Kasumi-1 (cell line): ENCODE results near the gene SAP25.

Experiments used
- DNase-seq, 2 experiments: peaks; one replicate each; lab custom pipeline; 2025; lab: John Stamatoyannopoulos, UW

Gene SAP25

GRCh38 chr7:100573691-100574361 is at the start of gene SAP25:
TSS of gene SAP25 (minus strand) at chr7:100573900. CDS start at chr7:100573742, 158 bp downstream.
- DNase-seq, result no peak

- no peak for DNase-seq
Measured at GRCh38 chr7:100621554-100621953, 47.9 kb upstream of the SAP25 start.

DNA sequence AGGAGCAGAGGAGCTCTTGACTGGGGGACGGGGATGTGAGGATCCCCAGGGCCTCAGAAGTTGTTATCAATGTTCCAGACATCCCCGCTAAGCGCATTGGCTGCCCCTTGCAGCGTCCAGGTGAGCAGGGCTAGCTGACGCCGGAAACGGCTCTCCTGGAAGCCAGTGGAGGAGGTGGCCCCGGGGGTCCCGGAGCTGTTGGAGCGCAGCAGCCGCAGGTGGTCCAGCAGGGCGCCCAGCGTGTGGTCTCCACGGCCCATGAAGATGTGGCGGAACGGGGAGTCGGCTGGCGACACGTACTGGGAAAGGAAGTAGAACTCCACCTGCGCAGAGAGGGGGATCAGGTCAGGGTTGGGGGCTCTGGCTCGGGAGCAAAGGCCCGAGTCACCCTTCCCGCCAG is 47.1 kb upstream of the SAP25 start:
- no peak for DNase-seq

- no peak for DNase-seq
Measured at GRCh38 chr7:100620239-100620638, 46.5 kb upstream of the SAP25 start.

GRCh38 chr7:100614308-100614861 is 40.7 kb upstream of the SAP25 start:
- no peak for DNase-seq

DNA sequence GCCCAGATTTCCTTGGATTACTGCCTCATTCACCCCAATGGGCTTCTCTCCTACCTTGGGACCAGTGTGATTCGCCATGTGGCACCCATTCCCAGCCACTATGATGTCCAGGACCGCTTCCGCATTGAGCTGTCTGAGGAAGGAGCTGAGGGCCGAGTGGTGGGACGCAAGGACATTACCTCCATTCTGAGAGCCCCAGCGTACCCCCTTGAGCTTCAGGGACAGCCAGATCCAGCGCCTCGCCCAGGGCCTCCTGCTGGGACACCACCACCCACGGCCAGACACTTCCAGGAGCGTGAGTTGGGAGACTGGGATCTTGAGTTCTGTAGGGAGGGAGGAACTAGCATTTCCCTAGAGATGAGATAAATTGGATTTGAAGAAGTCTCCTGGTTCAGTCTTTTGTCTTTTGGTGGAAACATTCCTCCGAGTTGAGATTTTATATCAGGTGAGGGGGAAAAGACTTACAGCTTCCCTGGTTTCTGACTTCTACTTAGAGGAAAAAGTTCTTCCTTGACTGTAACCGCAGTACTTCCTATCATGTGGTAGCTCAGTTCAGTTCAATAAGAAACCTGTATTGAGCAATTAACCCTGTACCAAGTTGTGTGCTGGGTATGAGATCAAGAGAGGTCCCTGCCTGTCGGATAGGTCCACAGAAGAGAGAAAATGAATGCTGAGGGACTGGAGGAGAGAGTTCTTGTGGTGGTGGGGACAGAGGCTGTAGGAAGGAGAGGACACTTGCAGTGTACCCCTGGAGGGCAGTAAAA is 39.9 kb upstream of the SAP25 start:
- DNase-seq, result peak; percentile 52 to 53

- DNase-seq, result no peak
Measured at GRCh38 chr7:100612730-100613390, 39.2 kb upstream of the SAP25 start.

DNA sequence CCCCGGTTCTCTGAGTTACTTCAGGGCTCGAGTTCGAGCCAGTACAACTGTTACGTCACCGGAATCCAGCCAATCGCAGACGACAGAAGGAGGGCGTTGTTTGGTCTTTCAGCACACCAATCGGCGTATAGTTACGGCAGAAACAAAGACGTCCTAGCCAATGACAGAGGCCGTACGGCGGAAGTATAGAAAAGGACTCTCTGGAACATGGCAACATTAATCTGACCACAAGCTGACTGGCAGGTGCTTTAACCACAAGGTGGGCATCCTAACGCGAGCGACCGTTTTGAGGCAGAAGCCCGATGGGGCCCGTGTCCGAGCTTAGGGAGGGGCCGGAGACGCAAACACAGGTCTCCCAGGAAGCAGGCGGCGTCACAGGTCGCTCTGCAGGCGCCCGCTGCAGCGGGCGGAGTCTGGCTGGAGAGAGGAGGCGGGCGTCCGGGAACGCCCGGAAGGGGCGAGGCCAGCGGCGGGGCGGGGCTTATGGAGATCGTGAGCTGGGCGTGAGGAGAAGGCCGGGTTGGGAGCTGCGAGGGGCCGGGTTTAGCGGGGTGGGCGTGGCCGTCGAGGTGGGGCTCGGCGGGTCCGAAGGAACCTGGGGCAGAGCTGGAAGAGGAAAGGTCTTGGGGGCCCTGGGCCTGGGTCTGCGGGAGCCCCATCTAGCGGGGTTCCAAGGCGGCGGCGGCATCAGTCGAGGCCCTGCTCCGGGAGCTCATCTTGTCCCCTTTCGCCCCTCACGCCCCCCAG is 38.5 kb upstream of the SAP25 start, which contains the start of gene MOSPD3:
Gene MOSPD3 (plus strand): TSS at position 558 of the 747 bp plus-strand sequence. CDS start 252 bp downstream, outside the sequence.
- DNase-seq, result peak; percentile 99

GRCh38 chr7:100609958-100610357 is 36.3 kb upstream of the SAP25 start:
- DNase-seq, result no peak

GRCh38 chr7:100607111-100607510 is 33.4 kb upstream of the SAP25 start:
- DNase-seq, result no peak

GRCh38 chr7:100606313-100606712 is 32.6 kb upstream of the SAP25 start:
- DNase-seq, result no peak

DNA sequence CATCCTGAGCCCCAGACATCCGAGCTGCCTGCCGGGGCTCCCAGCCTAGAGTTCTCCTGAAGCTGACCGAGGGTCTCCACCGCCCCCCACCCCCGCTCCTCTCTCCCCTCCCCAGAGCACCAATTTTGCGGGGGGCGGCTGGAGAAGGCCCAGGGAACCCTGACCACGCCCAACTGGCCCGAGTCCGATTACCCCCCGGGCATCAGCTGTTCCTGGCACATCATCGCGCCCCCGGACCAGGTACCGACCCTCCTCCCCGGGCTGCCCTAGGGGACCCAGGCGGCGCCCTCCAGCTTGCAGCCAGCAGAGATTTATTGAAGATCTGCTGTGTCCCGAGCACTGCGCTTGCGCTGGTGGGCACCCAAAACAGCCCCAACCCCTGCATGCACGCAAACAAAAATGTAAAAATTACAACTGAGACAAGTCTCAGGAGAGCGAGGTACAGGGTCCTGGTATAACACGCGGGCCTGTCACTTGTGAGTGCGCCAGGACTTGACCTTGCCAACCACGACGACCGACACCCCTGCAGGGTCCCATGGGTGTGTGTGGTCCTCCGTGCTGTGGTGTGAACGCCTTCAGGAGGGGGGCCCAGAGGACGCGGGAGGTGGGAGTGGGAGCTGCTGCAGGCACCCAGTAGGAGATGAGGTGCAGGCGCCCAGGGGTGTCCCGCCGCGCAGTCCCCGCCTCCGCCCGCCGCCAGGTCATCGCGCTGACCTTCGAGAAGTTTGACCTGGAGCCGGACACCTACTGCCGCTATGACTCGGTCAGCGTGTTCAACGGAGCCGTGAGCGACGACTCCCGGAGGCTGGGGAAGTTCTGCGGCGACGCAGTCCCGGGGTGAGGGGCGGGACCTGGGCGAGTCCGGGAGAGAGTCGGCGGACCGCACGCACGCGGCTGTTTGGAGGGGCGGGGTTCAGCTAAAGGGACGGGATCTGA is 31.5 kb upstream of the SAP25 start:
- peak in 1 of 2 experiments; percentile 3 for DNase-seq

DNA sequence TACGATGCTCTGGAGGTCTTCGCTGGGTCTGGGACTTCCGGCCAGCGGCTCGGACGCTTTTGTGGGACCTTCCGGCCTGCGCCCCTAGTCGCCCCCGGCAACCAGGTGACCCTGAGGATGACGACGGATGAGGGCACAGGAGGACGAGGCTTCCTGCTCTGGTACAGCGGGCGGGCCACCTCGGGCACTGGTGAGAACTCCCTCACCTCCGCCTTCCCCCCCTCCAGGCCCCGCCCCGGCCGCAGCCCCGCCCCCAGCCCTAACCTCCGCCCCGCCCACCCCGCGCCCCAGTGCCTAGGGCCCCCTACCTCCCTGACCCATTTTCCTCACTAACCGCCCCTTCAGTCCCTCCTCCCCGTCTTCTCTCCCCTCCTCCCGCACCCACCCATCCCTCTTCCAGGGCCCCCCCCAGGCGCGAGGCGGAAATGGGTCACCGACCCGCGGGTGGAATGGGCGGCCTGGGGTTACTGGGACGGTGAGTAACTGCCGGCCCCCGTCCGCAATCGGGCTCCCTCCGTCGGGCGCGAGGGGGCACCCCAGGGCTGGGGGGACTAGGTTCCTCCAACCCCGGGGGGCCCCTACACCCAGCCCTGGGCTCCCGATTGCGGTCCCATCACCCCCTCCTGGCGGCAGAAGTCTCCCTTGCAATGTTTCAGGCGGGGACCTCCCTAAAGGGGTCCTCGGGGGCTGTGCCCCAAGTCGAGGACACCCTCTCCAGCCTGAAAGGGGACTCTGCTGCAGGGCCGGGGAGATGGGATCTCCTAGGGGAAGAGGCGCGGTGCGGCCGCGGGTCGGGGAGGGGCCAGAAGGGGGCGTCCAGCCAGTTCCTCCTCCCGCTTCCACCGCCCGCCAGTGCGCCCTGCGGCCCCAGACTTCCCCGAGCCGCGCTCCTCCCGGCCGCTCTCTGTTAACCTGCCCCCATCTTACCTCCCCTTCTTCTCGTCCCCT is 30.6 kb upstream of the SAP25 start:
- DNase-seq, result peak; percentile 74 to 76

DNA sequence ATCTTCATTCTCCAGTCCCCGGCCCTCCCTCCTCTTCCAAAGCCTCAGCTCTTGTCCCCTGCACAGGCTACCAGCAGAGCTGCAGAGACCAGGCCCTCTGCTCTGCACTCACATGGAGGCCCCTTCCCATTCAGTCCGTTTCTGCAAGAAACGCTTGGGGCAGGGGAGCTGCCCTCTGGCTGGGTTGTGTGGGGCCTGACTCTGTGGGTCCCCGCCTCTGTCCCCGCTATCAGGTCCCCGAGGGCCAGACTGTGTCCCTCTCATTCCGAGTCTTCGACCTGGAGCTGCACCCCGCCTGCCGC is 30.0 kb upstream of the SAP25 start:
- DNase-seq, result no peak

- no peak for DNase-seq
Measured at GRCh38 chr7:100602889-100603725, 29.4 kb upstream of the SAP25 start.

GRCh38 chr7:100600730-100601038 is 27.0 kb upstream of the SAP25 start:
- no peak for DNase-seq

- no peak for DNase-seq
Measured at GRCh38 chr7:100599911-100600729, 26.4 kb upstream of the SAP25 start.

GRCh38 chr7:100598425-100598824 is 24.7 kb upstream of the SAP25 start:
- DNase-seq, result no peak
